GM12872 (cell line): Measurements from ENCODE around the gene COQ9.

Experiments
- CTCF ChIP-seq: IDR thresholded peaks from 3 replicates; pipeline ENCODE4 v1.5.1; 2011; ENCODE audit warnings: low read depth, mild to moderate bottlenecking, low read length, moderate library complexity; ENCODE audit not compliant: insufficient read depth

Gene COQ9

GRCh38 chr16:57470711-57471110 is 23.4 kb downstream of the COQ9 start:
- TF ChIP-seq CTCF: no peak

GRCh38 chr16:57471209-57471608 is 23.9 kb downstream of the COQ9 start:
- TF ChIP-seq CTCF: no peak

- TF ChIP-seq CTCF: no peak
These were observed 24.8 kb downstream of the COQ9 start for GRCh38 chr16:57471852-57472664.

GRCh38 chr16:57472665-57473060 is 25.4 kb downstream of the COQ9 start:
- TF ChIP-seq CTCF: no peak

- TF ChIP-seq CTCF: no peak
These were observed 26.0 kb downstream of the COQ9 start for GRCh38 chr16:57473176-57473840.

- no peak for TF ChIP-seq CTCF
These were observed 26.6 kb downstream of the COQ9 start for GRCh38 chr16:57473906-57474305.

DNA sequence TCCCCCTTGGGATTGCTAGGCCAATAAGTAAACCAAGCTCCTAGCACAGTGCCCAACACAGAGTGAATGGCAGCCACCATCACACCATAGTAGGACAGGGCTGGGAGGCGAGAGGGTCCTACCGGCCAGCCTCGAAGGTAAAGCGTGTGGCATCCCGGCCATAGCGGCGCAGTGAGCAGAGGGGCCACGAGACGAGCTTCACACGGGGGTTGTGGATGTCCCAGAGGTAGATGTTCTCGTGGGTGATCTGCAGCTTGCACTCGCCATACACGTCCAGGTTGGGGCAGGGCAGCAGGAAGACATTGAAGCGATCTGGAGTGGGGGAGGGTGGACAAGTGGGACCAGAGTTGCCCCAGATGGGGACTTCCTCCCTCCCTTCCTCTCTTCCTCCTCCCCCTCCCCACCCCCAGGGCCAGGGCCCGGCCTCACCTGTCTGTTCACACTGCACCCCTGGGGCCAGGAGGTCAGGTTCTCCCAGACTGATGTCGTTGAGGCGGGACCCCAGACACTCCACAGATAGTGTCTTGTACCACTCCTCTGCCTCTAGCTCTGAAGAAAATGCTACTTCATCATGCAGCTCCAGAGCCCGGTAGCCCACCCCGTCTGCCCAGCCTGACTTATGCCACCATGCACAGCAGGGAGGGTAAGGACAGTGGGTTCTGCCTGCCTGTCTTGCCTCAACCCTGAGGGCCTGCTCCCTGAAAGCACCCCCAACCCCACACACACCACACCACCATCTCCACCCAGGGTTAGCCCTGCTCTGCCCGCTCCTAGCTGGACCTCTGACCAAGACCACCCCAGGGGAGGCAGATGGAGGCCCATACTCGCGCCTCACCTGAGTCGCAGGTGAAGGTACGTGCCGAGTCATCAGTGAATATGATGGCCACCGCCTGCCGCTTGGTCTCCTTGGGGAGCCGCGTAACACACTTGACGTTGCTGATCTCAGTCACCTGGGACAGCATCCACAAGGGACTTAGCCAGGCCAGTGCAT is 27.7 kb downstream of the COQ9 start:
- no peak for TF ChIP-seq CTCF
